Activated naive CD4-positive, alpha-beta T cell treated with anti-CD3 and anti-CD28 coated beads for 36 hours (primary cell): ENCODE measurements around the gene GET3. TPM values are rescaled to one million over a fixed set of nuclear protein-coding genes. Genes with fewer than 3 reads are reported as not detected.
A peak's percentile ranks its signal among the peaks of the same experiment; 100 is the strongest.
"Not testable (repeated sequence)": the region's sequence is repeated elsewhere in the genome, so short reads cannot be mapped to it uniquely, and the experiment has no call there.

ENCODE experiments used
- CTCF ChIA-PET: fragments of 350-600 bp; sonication (Branson Sonifier 250); formaldehyde crosslinking; loops from one replicate; lab custom pipeline; 2021; ENCODE audit warnings: antibody characterized with exemption; lab: Charles Lee
- DNase-seq: peaks from one replicate; pipeline ENCODE4 v3.0.0-alpha.2; 2020
- H3K27ac Mint-ChIP-seq: one replicate; pipeline ENCODE4 v1.8.0; 2021; ENCODE audit warnings: mild to moderate bottlenecking, mixed read lengths
- H3K27me3 Mint-ChIP-seq: one replicate; pipeline ENCODE4 v1.8.0; 2021; ENCODE audit warnings: low read depth, mixed read lengths
- H3K36me3 Mint-ChIP-seq: one replicate; pipeline ENCODE4 v1.8.0; 2021; ENCODE audit warnings: low read depth, mixed read lengths
- H3K4me1 Mint-ChIP-seq: one replicate; pipeline ENCODE4 v1.8.0; 2021; ENCODE audit warnings: low read depth, mixed read lengths
- H3K4me3 Mint-ChIP-seq: one replicate; pipeline ENCODE4 v1.8.0; 2021; ENCODE audit warnings: mild to moderate bottlenecking, moderate library complexity, mixed read lengths
- H3K9me3 Mint-ChIP-seq: one replicate; pipeline ENCODE4 v1.8.0; 2021; ENCODE audit warnings: mixed read lengths
- intact Hi-C: fragments of 100-400 bp; cut with micrococcal nuclease; formaldehyde crosslinking; loops from one replicate; pipeline ENCODE4 v1.15.1; 2023
- total RNA-seq, 2 experiments: library from RNA; stranded (reverse); gene quantifications; one replicate each; pipeline ENCODE4 v1.2.3, GENCODE V29; 2021

GET3 gene
- 10 to 100 TPM; 47.7 TPM for total RNA-seq

- peaks cover 23% of the 10 kb centered on the region for H3K36me3 Mint-ChIP-seq
- no peaks in the 10 kb centered on the region for H3K9me3 Mint-ChIP-seq
- no peaks in the 10 kb centered on the region for H3K27me3 Mint-ChIP-seq
- H3K4me3 Mint-ChIP-seq, result peak within 1 kb of the TSS; percentile 100
- CTCF ChIA-PET, result interaction anchor here (1.2 to 3.1 kb wide), 5 partner anchors 17 to 59 kb away, joined by 3 to 15 read pairs (median 8); no protein-coding TSS in a partner anchor
- H3K4me1 Mint-ChIP-seq, result peaks cover 31% of the 10 kb centered on the region
- intact Hi-C loops, result loop anchor here (1.0 to 2.0 kb wide), 2 partner anchors 15 to 40 kb away; partner anchors contain the start of gene FBXW9
- DNase-seq, result peak; percentile 90
- H3K27ac Mint-ChIP-seq, result peak within 1 kb of the TSS; percentile 90
These were observed at the start of gene GET3 for GRCh38 chr19:12736995-12737834. TSS of gene GET3 (plus strand) at chr19:12737497. CDS start at chr19:12737506, 9 bp downstream.

- intact Hi-C loops, result no loop called here
- Mint-ChIP-seq H3K27ac (no peak overlapping the region), H3K4me1 (no peaks in the 10 kb centered on the region), H3K9me3 (no peaks in the 10 kb centered on the region), H3K36me3 (peaks cover 4% of the 10 kb centered on the region), H3K4me3 (no peak overlapping the region), H3K27me3 (no peaks in the 10 kb centered on the region)
- CTCF ChIA-PET, result no interaction called here
- no peak for DNase-seq
These were observed 48.3 kb upstream of the GET3 start for GRCh38 chr19:12689012-12689411.

GRCh38 chr19:12689581-12690216 lies 47.6 kb upstream of the GET3 start:
- Mint-ChIP-seq H3K9me3 (no peaks in the 10 kb centered on the region), H3K4me1 (no peaks in the 10 kb centered on the region), H3K4me3 (no peak overlapping the region), H3K27me3 (no peaks in the 10 kb centered on the region), H3K36me3 (peaks cover 4% of the 10 kb centered on the region), H3K27ac (no peak overlapping the region)
- DNase-seq, result no peak
- CTCF ChIA-PET, result interaction anchor here (1.2 kb wide), 1 partner anchor 12 kb away, joined by 3 read pairs; no protein-coding TSS in a partner anchor
- intact Hi-C loops, result no loop called here

GRCh38 chr19:12692960-12693359 lies 44.3 kb upstream of the GET3 start:
- no peak overlapping the region for H3K4me3 Mint-ChIP-seq
- H3K27ac Mint-ChIP-seq, result no peak overlapping the region
- H3K9me3 Mint-ChIP-seq, result no peaks in the 10 kb centered on the region
- no peaks in the 10 kb centered on the region for H3K27me3 Mint-ChIP-seq
- intact Hi-C loops, result no loop called here
- peaks cover 8% of the 10 kb centered on the region for H3K4me1 Mint-ChIP-seq
- peaks cover 5% of the 10 kb centered on the region for H3K36me3 Mint-ChIP-seq
- CTCF ChIA-PET, result interaction anchor here (0.6 kb wide), 1 partner anchor 128 kb away, joined by 3 read pairs; no protein-coding TSS in a partner anchor
- no peak for DNase-seq

GRCh38 chr19:12694641-12695040 lies 42.7 kb upstream of the GET3 start:
- peaks cover 11% of the 10 kb centered on the region for H3K4me1 Mint-ChIP-seq
- no peaks in the 10 kb centered on the region for H3K9me3 Mint-ChIP-seq
- H3K36me3 Mint-ChIP-seq, result peaks cover 10% of the 10 kb centered on the region
- DNase-seq, result no peak
- H3K27ac Mint-ChIP-seq, result no peak overlapping the region
- intact Hi-C loops, result no loop called here
- H3K27me3 Mint-ChIP-seq, result no peaks in the 10 kb centered on the region
- CTCF ChIA-PET, result interaction anchor here (0.6 to 0.7 kb wide), 3 partner anchors 9 to 38 kb away, joined by 3 to 4 read pairs (median 3); no protein-coding TSS in a partner anchor
- peak overlapping the region; percentile 91 for H3K4me3 Mint-ChIP-seq

- no peaks in the 10 kb centered on the region for H3K9me3 Mint-ChIP-seq
- no peaks in the 10 kb centered on the region for H3K27me3 Mint-ChIP-seq
- no peak for DNase-seq
These were observed 42.2 kb upstream of the GET3 start for GRCh38 chr19:12695096-12695495.

GRCh38 chr19:12695514-12695913 lies 41.8 kb upstream of the GET3 start:
- CTCF ChIA-PET, result interaction anchor here (1.1 to 1.7 kb wide), 2 partner anchors 19 to 21 kb away, joined by 3 to 4 read pairs; no protein-coding TSS in a partner anchor
- DNase-seq, result no peak
- Mint-ChIP-seq H3K36me3 (peaks cover 7% of the 10 kb centered on the region), H3K27ac (no peak overlapping the region), H3K9me3 (no peaks in the 10 kb centered on the region), H3K4me3 (peak overlapping the region; percentile 91), H3K4me1 (peaks cover 11% of the 10 kb centered on the region), H3K27me3 (no peaks in the 10 kb centered on the region)
- intact Hi-C loops, result no loop called here

More at GRCh38 chr19:12695096-12695495, 42.2 kb upstream of the GET3 start:
- CTCF ChIA-PET, result interaction anchor here (0.7 to 1.7 kb wide), 2 partner anchors 21 to 38 kb away, joined by 3 to 4 read pairs; no protein-coding TSS in a partner anchor
- intact Hi-C loops, result no loop called here
- peaks cover 10% of the 10 kb centered on the region for H3K36me3 Mint-ChIP-seq
- no peak overlapping the region for H3K27ac Mint-ChIP-seq
- peaks cover 11% of the 10 kb centered on the region for H3K4me1 Mint-ChIP-seq
- peak overlapping the region; percentile 91 for H3K4me3 Mint-ChIP-seq

GRCh38 chr19:12695997-12696365 lies 41.3 kb upstream of the GET3 start:
- no peak overlapping the region for H3K27ac Mint-ChIP-seq
- H3K9me3 Mint-ChIP-seq, result no peaks in the 10 kb centered on the region
- no peaks in the 10 kb centered on the region for H3K27me3 Mint-ChIP-seq
- H3K4me1 Mint-ChIP-seq, result peaks cover 11% of the 10 kb centered on the region
- peaks cover 10% of the 10 kb centered on the region for H3K36me3 Mint-ChIP-seq
- peak overlapping the region; percentile 91 for H3K4me3 Mint-ChIP-seq
- CTCF ChIA-PET, result interaction anchor here (1.1 to 1.7 kb wide), 2 partner anchors 19 to 20 kb away, joined by 3 to 4 read pairs; no protein-coding TSS in a partner anchor
- intact Hi-C loops, result loop anchor here (1.0 to 2.0 kb wide), 2 partner anchors 15 to 41 kb away; partner anchors contain the start of genes DHPS and GET3
- DNase-seq, result no peak

GRCh38 chr19:12696366-12697335 lies 40.6 kb upstream of the GET3 start, which contains the start of gene FBXW9:
TSS of gene FBXW9 (minus strand) at chr19:12696631. CDS start at chr19:12696581, 50 bp downstream.
- H3K27ac Mint-ChIP-seq, result peak within 1 kb of the TSS; percentile 91
- no peaks in the 10 kb centered on the region for H3K9me3 Mint-ChIP-seq
- peak; percentile 98 for DNase-seq
- H3K27me3 Mint-ChIP-seq, result no peaks in the 10 kb centered on the region
- peaks cover 11% of the 10 kb centered on the region for H3K4me1 Mint-ChIP-seq
- intact Hi-C loops, result loop anchor here (1.0 to 2.0 kb wide), 2 partner anchors 15 to 40 kb away; partner anchors contain the start of genes DHPS and GET3
- H3K36me3 Mint-ChIP-seq, result peaks cover 14% of the 10 kb centered on the region
- CTCF ChIA-PET, result interaction anchor here (0.6 to 1.7 kb wide), 4 partner anchors 20 to 775 kb away, joined by 3 to 4 read pairs (median 3); no protein-coding TSS in a partner anchor
- peak within 1 kb of the TSS; percentile 91 for H3K4me3 Mint-ChIP-seq

GRCh38 chr19:12697425-12697824 lies 39.9 kb upstream of the GET3 start:
- DNase-seq, H3K27ac Mint-ChIP-seq, H3K27me3 Mint-ChIP-seq, H3K9me3 Mint-ChIP-seq: not testable (repeated sequence)
- Mint-ChIP-seq H3K36me3 (peaks cover 16% of the 10 kb centered on the region), H3K4me3 (peak overlapping the region; percentile 91), H3K4me1 (peaks cover 11% of the 10 kb centered on the region)
- intact Hi-C loops, result loop anchor here (2.0 kb wide), 1 partner anchor 39 kb away; the partner anchor contains the start of gene GET3
- CTCF ChIA-PET, result interaction anchor here (0.7 kb wide), 1 partner anchor 142 kb away, joined by 3 read pairs; no protein-coding TSS in a partner anchor

GRCh38 chr19:12698138-12698537 lies 39.2 kb upstream of the GET3 start:
- Mint-ChIP-seq H3K4me1 (peaks cover 11% of the 10 kb centered on the region), H3K36me3 (peaks cover 19% of the 10 kb centered on the region), H3K4me3 (peak overlapping the region; percentile 20), H3K27ac (no peak overlapping the region), H3K27me3 (no peaks in the 10 kb centered on the region), H3K9me3 (no peaks in the 10 kb centered on the region)
- DNase-seq, result no peak
- CTCF ChIA-PET, result no interaction called here
- intact Hi-C loops, result no loop called here
